H1 (cell line): ENCODE measurements around the gene SMURF2.

Experiments
- EP300 ChIP-seq, 2 experiments: IDR thresholded peaks; 1 replicate in 1 of 2; 2 replicates in 1 of 2; pipeline ENCODE4 v1.6.1; 2011 to 2012; ENCODE audit warnings: low read depth in 2 of 2, low read length in 2 of 2, mild to moderate bottlenecking in 2 of 2, borderline replicate concordance in 1 of 2, inconsistent platforms in 1 of 2, moderate library complexity in 1 of 2
- EZH2 ChIP-seq: fragments of 200-600 bp; sonication (generic); IDR thresholded peaks from 2 replicates; pipeline ENCODE4 v1.7.1; 2012; ENCODE audit warnings: low read depth, mild to moderate bottlenecking, moderate library complexity, low read length, inconsistent platforms; ENCODE audit not compliant: severe bottlenecking
- JUND ChIP-seq: IDR thresholded peaks from 2 replicates; pipeline ENCODE4 v1.6.1; 2011; ENCODE audit warnings: mild to moderate bottlenecking, improper control_type of control experiment, low read length
- KDM4A ChIP-seq: IDR thresholded peaks from one replicate; pipeline ENCODE4 v1.7.1; 2012; ENCODE audit warnings: low read depth, mild to moderate bottlenecking, moderate library complexity, low read length, inconsistent platforms; ENCODE audit not compliant: severe bottlenecking
- PHF8 ChIP-seq: fragments of 200-600 bp; sonication (generic); conservative IDR thresholded peaks from 2 replicates; pipeline ENCODE4 v1.7.1; 2012; ENCODE audit warnings: low read depth, mild to moderate bottlenecking, inconsistent platforms, low read length, moderate library complexity
- POLR2A ChIP-seq, 2 experiments: IDR thresholded peaks; 1 replicate in 1 of 2; 2 replicates in 1 of 2; pipeline ENCODE4 v1.6.1; 2011; ENCODE audit warnings: low read depth in 2 of 2, low read length in 2 of 2, mild to moderate bottlenecking in 2 of 2; ENCODE audit errors: control extremely low read depth in 1 of 2
- SIN3A ChIP-seq, 2 experiments: IDR thresholded peaks in 1 of 2; conservative IDR thresholded peaks in 1 of 2; 2 replicates each; pipeline ENCODE4 v1.6.1; 2011 to 2012; ENCODE audit warnings: low read length in 2 of 2, improper control_type of control experiment in 1 of 2, low read depth in 1 of 2, mild to moderate bottlenecking in 1 of 2
- SP1 ChIP-seq: IDR thresholded peaks from 2 replicates; pipeline ENCODE4 v1.6.1; 2011; ENCODE audit warnings: low read depth, low read length
- TAF1 ChIP-seq: IDR thresholded peaks from 2 replicates; pipeline ENCODE4 v1.6.1; 2011; ENCODE audit warnings: mild to moderate bottlenecking, low read depth, low read length
- TBP ChIP-seq: IDR thresholded peaks from 2 replicates; pipeline ENCODE4 v1.6.1; 2011; ENCODE audit warnings: low read depth, low read length, improper control_type of control experiment
- TF ChIP-seq, protein P1 (sequence below), 3 experiments: IDR thresholded peaks; 1 replicate in 2 of 3; 2 replicates in 1 of 3; pipeline versions ENCODE4 v1.5.1 to v1.6.1; 2011; ENCODE audit warnings: low read length in 3 of 3, mild to moderate bottlenecking in 3 of 3, inconsistent platforms in 2 of 3, low read depth in 1 of 3, moderate library complexity in 1 of 3; ENCODE audit not compliant: insufficient read depth in 1 of 3; ENCODE audit errors: control extremely low read depth in 1 of 3

DNA sequence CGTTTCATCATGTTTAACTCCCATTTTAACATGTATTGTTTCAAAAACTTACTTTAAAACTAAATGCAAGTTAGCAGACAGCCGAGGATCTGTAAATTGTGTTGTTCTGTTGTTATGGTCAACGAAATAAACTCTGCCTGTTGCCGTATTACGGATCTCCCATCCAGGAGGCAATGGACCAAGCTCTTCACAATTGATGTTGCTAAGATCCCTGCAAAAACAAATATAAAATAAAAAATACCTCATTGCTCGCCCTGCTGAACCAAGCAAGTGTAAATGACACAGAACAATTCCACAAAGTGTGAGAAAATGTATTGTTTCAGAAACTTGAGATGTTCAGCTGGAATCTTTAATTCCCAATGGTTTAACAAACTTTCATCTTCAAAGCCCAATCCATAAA is 90.4 kb downstream of the SMURF2 start:
- TF ChIP-seq, protein P1, sequence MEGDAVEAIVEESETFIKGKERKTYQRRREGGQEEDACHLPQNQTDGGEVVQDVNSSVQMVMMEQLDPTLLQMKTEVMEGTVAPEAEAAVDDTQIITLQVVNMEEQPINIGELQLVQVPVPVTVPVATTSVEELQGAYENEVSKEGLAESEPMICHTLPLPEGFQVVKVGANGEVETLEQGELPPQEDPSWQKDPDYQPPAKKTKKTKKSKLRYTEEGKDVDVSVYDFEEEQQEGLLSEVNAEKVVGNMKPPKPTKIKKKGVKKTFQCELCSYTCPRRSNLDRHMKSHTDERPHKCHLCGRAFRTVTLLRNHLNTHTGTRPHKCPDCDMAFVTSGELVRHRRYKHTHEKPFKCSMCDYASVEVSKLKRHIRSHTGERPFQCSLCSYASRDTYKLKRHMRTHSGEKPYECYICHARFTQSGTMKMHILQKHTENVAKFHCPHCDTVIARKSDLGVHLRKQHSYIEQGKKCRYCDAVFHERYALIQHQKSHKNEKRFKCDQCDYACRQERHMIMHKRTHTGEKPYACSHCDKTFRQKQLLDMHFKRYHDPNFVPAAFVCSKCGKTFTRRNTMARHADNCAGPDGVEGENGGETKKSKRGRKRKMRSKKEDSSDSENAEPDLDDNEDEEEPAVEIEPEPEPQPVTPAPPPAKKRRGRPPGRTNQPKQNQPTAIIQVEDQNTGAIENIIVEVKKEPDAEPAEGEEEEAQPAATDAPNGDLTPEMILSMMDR (IDR thresholded peaks at IDR 0.05; ENCODE audit: control extremely low read depth in 1 of 3, insufficient read depth in 1 of 3, low read depth in 1 of 3, low read length in 3 of 3) = no peak
- no peak for TF ChIP-seq EP300 (IDR thresholded peaks at IDR 0.05; ENCODE audit: borderline replicate concordance in 1 of 2, low read depth in 2 of 2, low read length in 2 of 2)
- no peak for TF ChIP-seq TBP
- TF ChIP-seq SIN3A (conservative IDR thresholded peaks at IDR 0.05 in 1 of 2, IDR thresholded peaks at IDR 0.05 in 1 of 2; ENCODE audit: low read depth in 1 of 2, low read length in 2 of 2) = no peak
- TF ChIP-seq JUND = no peak
- no peak for TF ChIP-seq POLR2A (IDR thresholded peaks at IDR 0.05; ENCODE audit: control extremely low read depth in 1 of 2, low read depth in 2 of 2, low read length in 2 of 2)
- no peak for TF ChIP-seq EZH2
- TF ChIP-seq KDM4A = no peak
- no peak for TF ChIP-seq TAF1
- TF ChIP-seq SP1 = no peak
- TF ChIP-seq PHF8 = no peak
